A549 (cell line): ENCODE results near the gene ARHGAP42.
"Not testable (repeated sequence)": the region's sequence is repeated elsewhere in the genome, so short reads cannot be mapped to it uniquely, and the experiment has no call there.

Experiments
- CTCF ChIP-seq: fragments of >200 bp; sonication (Bioruptor Twin); formaldehyde crosslinking; IDR thresholded peaks from 3 replicates; pipeline ENCODE4 v1.5.1; 2016
- ESRRA ChIP-seq: fragments of 150-350 bp; IDR thresholded peaks from 2 replicates; pipeline ENCODE4 v1.6.1; 2014; ENCODE audit warnings: mild to moderate bottlenecking, low read length, borderline replicate concordance
- HOXA7 ChIP-seq: fragments of 250-450 bp; sonication (Bioruptor Pico); IDR thresholded peaks from 2 replicates; pipeline ENCODE4 v1.5.0; 2020; ENCODE audit warnings: mild to moderate bottlenecking, moderate library complexity
- JUN ChIP-seq, 2 experiments: fragments of >200 bp; sonication (Bioruptor Twin); formaldehyde crosslinking; IDR thresholded peaks; 2 replicates in 1 of 2; 3 replicates in 1 of 2; pipeline ENCODE4 v1.6.1; 2016 to 2017
- KDM1A ChIP-seq: fragments of 200-600 bp; sonication (generic); IDR thresholded peaks from 2 replicates; pipeline ENCODE4 v1.6.1; 2016; ENCODE audit warnings: low read depth, mild to moderate bottlenecking
- MAFK ChIP-seq: fragments of 450-650 bp; IDR thresholded peaks from 2 replicates; pipeline ENCODE4 v1.6.1; 2014; ENCODE audit not compliant: partially characterized antibody
- POLR2A ChIP-seq: IDR thresholded peaks from 2 replicates; pipeline ENCODE4 v1.6.1; 2012; ENCODE audit warnings: mild to moderate bottlenecking, low read length
- RAD21 ChIP-seq, 2 experiments: fragments of >200 bp in 1 of 2; sonication (Bioruptor Twin) in 1 of 2; formaldehyde crosslinking in 1 of 2; IDR thresholded peaks in 1 of 2; conservative IDR thresholded peaks in 1 of 2; 2 replicates in 1 of 2; 3 replicates in 1 of 2; pipeline ENCODE4 v1.6.1; 2012 to 2018; ENCODE audit warnings: inconsistent platforms in 1 of 2
- RCOR1 ChIP-seq: fragments of 150-350 bp; IDR thresholded peaks from 2 replicates; pipeline ENCODE4 v1.6.1; 2014; ENCODE audit warnings: antibody characterized with exemption, low read length, low read depth
- REST ChIP-seq: fragments of 200-600 bp; sonication (generic); IDR thresholded peaks from 2 replicates; pipeline ENCODE4 v1.6.1; 2016; ENCODE audit warnings: antibody characterized with exemption, mild to moderate bottlenecking, moderate library complexity
- TP53 ChIP-seq: fragments of 250-450 bp; sonication (Bioruptor Pico); IDR thresholded peaks from 2 replicates; pipeline ENCODE4 v1.5.0; 2021; ENCODE audit warnings: mild to moderate bottlenecking, moderate library complexity

DNA sequence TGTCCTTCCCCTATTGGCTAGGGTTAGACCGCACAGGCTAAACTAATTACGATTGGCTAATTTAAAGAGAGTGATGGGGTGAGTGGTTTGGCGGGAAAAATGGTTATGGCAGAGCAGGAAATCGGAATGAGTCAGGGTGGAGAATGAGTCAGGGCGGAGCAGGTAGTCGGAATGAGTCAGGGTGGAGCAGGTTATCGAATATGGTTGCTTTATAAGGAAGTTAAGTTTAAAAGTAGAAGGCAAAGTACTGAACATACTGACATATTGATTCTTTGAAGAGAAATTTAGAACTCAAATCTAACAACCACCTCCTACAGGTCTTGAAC is 63.4 kb downstream of the ARHGAP42 start:
- not testable (repeated sequence) for TF ChIP-seq POLR2A; CTCF; ESRRA; HOXA7 (CRISPR knock-in tag); MAFK; KDM1A; RCOR1; JUN (IDR thresholded peaks at IDR 0.05); REST; TP53 (CRISPR knock-in tag); RAD21 (conservative IDR thresholded peaks at IDR 0.05 in 1 of 2, IDR thresholded peaks at IDR 0.05 in 1 of 2)
